Suprapubic skin (tissue), 3 donors: ENCODE measurements around the gene SLC9C2.

Source experiments
- CTCF ChIP-seq, 2 donors: fragments of 200-600 bp in 1 of 2; fragments of 450-650 bp in 1 of 2; sonication (generic) in 1 of 2; IDR thresholded peaks; one replicate each; pipeline ENCODE4 v1.5.1; 2016 to 2019; ENCODE audit warnings: antibody characterized with exemption in 2 of 2, mild to moderate bottlenecking in 1 of 2, moderate library complexity in 1 of 2
- EP300 ChIP-seq: sonication (generic); formaldehyde crosslinking; IDR thresholded peaks from one replicate; pipeline ENCODE4 v1.6.1; 2017; ENCODE audit warnings: antibody characterized with exemption

GRCh38 chr1:173523329-173523728 is 79.5 kb downstream of the SLC9C2 start:
- no peak for TF ChIP-seq EP300
- no peak for TF ChIP-seq CTCF (IDR thresholded peaks at IDR 0.05)
